ENCODE measurements around the gene DMD. TPM values are rescaled to one million over a fixed set of nuclear protein-coding genes. Genes with fewer than 3 reads are reported as not detected.

Gene DMD
- polyA plus RNA-seq, 3 donors: 0.23 TPM; not detected in 2

DNA sequence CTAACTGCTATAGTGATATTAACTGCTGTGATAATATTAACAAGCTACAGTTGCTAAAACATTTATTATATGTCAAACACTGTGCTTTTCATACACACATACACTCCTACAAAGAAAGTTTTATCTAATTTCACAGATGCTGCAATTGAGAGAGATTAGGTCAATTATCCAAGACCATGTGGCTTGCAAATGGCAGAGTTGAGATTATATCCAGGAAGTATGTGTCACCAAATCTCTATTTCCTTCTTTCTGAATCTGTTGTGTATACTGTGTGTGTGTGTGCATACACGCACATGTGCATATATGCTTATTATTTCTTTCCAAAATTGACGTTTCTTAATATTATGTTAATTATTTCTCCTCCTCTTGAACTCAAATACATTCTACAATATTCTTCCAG is 1363.6 kb downstream of the DMD start:
- Histone ChIP-seq H3K27me3 (ENCODE audit: control insufficient read depth in 2 of 2, insufficient read depth in 2 of 2, low read length in 2 of 2) (no peaks in the 10 kb centered on the region), H3K4me2 (replicated peaks; ENCODE audit: extremely low read depth, low read length, poor library complexity, severe bottlenecking) (no peak overlapping the region), H3K79me2 (ENCODE audit: insufficient read depth, low read length) (no peaks in the 10 kb centered on the region), H3K36me3 (replicated peaks in 1 of 2; ENCODE audit: control insufficient read depth in 1 of 2, insufficient read depth in 2 of 2, low read length in 2 of 2) (no peaks in the 10 kb centered on the region), H3K9me3 (replicated peaks in 1 of 2; ENCODE audit: control insufficient read depth in 1 of 2, insufficient read depth in 1 of 2, low read length in 2 of 2) (no peaks in the 10 kb centered on the region), H3K9ac (ENCODE audit: insufficient read depth, low read length, poor library complexity, severe bottlenecking) (no peak overlapping the region), H3K4me1 (ENCODE audit: control insufficient read depth in 1 of 2, insufficient read depth in 2 of 2, low read length in 2 of 2) (no peaks in the 10 kb centered on the region), H3K27ac (ENCODE audit: low read depth in 1 of 2, low read length in 2 of 2) (no peak overlapping the region), H4K20me1 (ENCODE audit: insufficient read depth, low read length) (no peaks in the 10 kb centered on the region), H3K4me3 (replicated peaks in 1 of 3; ENCODE audit: low read depth in 2 of 3, low read length in 3 of 3) (no peak overlapping the region), H2AFZ (ENCODE audit: insufficient read depth, low read depth, low read length, poor library complexity, severe bottlenecking) (no peak overlapping the region)
- intact Hi-C loops (cut with micrococcal nuclease): no loop called here
- H3K4me3 Mint-ChIP-seq: no peak overlapping the region
- H3K9me3 Mint-ChIP-seq: peaks cover 0 to 4% (median 0%) of the 10 kb centered on the region in 7 donors
- no peak overlapping the region for H3K27ac Mint-ChIP-seq
- no peak for DNase-seq
- TF ChIP-seq CTCF (IDR thresholded peaks at IDR 0.05): no peak
- H3K4me1 Mint-ChIP-seq: no peaks in the 10 kb centered on the region
- no peaks in the 10 kb centered on the region for H3K36me3 Mint-ChIP-seq
- no CpG with 5 or more reads among the region's 2 CpGs for WGBS (ENCODE audit: insufficient coverage)
- peaks cover 0 to 5% (median 0%) of the 10 kb centered on the region in 3 donors for H3K27me3 Mint-ChIP-seq (ENCODE audit: low read depth in 3 of 3)

DNA sequence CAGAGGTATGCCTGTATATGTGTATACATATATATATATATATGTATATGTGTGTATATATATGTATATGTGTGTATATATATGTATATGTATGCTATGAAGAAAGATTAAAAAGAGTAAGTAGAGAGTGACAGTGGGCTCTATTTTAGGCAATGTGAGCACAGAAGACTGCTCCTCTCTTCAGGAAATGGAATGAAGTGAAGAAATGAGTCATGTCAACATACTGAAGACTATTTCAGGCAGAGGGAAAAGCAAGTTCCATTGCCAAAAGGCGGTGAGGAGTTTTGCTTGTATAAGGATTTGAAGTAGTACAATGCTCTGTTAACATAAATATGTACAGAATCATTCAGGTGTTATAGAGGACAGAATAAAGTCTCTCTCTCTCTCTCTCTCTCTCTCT is 1366.3 kb downstream of the DMD start:
- intact Hi-C loops (cut with micrococcal nuclease): no loop called here
- H3K27me3 ChIP-seq (ENCODE audit: control insufficient read depth in 2 of 2, insufficient read depth in 2 of 2, low read length in 2 of 2): no peaks in the 10 kb centered on the region
- H4K20me1 ChIP-seq (ENCODE audit: insufficient read depth, low read length): no peaks in the 10 kb centered on the region
- Mint-ChIP-seq H3K4me1 (no peaks in the 10 kb centered on the region), H3K27ac (no peak overlapping the region), H3K4me3 (no peak overlapping the region), H3K36me3 (no peaks in the 10 kb centered on the region), H3K9me3 (peaks cover 0 to 2% (median 0%) of the 10 kb centered on the region in 7 donors), H3K27me3 (ENCODE audit: low read depth in 3 of 3) (peaks cover 0 to 2% (median 0%) of the 10 kb centered on the region in 3 donors)
- no peaks in the 10 kb centered on the region for H3K36me3 ChIP-seq (replicated peaks in 1 of 2; ENCODE audit: control insufficient read depth in 1 of 2, insufficient read depth in 2 of 2, low read length in 2 of 2)
- no peak overlapping the region for H3K9ac ChIP-seq (ENCODE audit: insufficient read depth, low read length, poor library complexity, severe bottlenecking)
- no peak overlapping the region for H3K4me2 ChIP-seq (replicated peaks; ENCODE audit: extremely low read depth, low read length, poor library complexity, severe bottlenecking)
- TF ChIP-seq CTCF (IDR thresholded peaks at IDR 0.05): no peak
- no peaks in the 10 kb centered on the region for H3K4me1 ChIP-seq (ENCODE audit: control insufficient read depth in 1 of 2, insufficient read depth in 2 of 2, low read length in 2 of 2)
- H3K79me2 ChIP-seq (ENCODE audit: insufficient read depth, low read length): no peaks in the 10 kb centered on the region
- H3K9me3 ChIP-seq (replicated peaks in 1 of 2; ENCODE audit: control insufficient read depth in 1 of 2, insufficient read depth in 1 of 2, low read length in 2 of 2): no peaks in the 10 kb centered on the region
- no peak overlapping the region for H3K27ac ChIP-seq (ENCODE audit: low read depth in 1 of 2, low read length in 2 of 2)
- DNase-seq: no peak
- no peak overlapping the region for H2AFZ ChIP-seq (ENCODE audit: insufficient read depth, low read depth, low read length, poor library complexity, severe bottlenecking)
- H3K4me3 ChIP-seq (replicated peaks in 1 of 3; ENCODE audit: low read depth in 2 of 3, low read length in 3 of 3): no peak overlapping the region
- WGBS (ENCODE audit: insufficient coverage): no CpG with 5 or more reads among the region's 1 CpG

Data from CD14-positive monocyte (primary cell).